Astrocyte (in vitro differentiated cells and primary cell): Measurements from ENCODE around the gene KRT23.

Experiments used
- CTCF ChIP-seq: IDR thresholded peaks from 2 replicates; pipeline ENCODE4 v1.5.1; 2011; ENCODE audit warnings: low read depth, mild to moderate bottlenecking, inconsistent platforms, low read length, moderate library complexity; ENCODE audit not compliant: insufficient read depth
- EZH2 ChIP-seq: IDR thresholded peaks from 2 replicates; pipeline ENCODE4 v1.6.1; 2012; ENCODE audit warnings: mild to moderate bottlenecking, low read length, inconsistent platforms; ENCODE audit not compliant: insufficient read depth

GRCh38 chr17:40905370-40905769, 32.1 kb downstream of the KRT23 start:
- TF ChIP-seq CTCF = no peak
- TF ChIP-seq EZH2 = no peak
